ENCODE measurements around the gene SLC35F1. TPM values are rescaled to one million over a fixed set of nuclear protein-coding genes. Genes with fewer than 3 reads are reported as not detected.

The SLC35F1 gene
- total and polyA plus RNA-seq, 2 donors (not counting 1 experiment from before 2014, with no cell fraction given), result 0.09 to 0.17 TPM

- H3K36me3 ChIP-seq (ENCODE audit: control insufficient read depth, insufficient read depth, low read length), result no peaks in the 10 kb centered on the region
- no peaks in the 10 kb centered on the region for H3K79me2 ChIP-seq (ENCODE audit: control insufficient read depth, insufficient read depth, low read length)
- H4K20me1 ChIP-seq (ENCODE audit: control insufficient read depth, extremely low read depth, insufficient read depth, low read length), result no peaks in the 10 kb centered on the region
- H3K9ac ChIP-seq (ENCODE audit: insufficient read depth, low read length), result no peak overlapping the region
- no peak overlapping the region for H2AFZ ChIP-seq (ENCODE audit: low read length)
- no peaks in the 10 kb centered on the region for H3K4me1 ChIP-seq (ENCODE audit: control insufficient read depth, extremely low read depth, insufficient read depth, low read length)
- H3K9me3 ChIP-seq (ENCODE audit: control insufficient read depth, insufficient read depth, low read depth, low read length), result no peaks in the 10 kb centered on the region
- no peak overlapping the region for H3K27ac ChIP-seq (ENCODE audit: insufficient read depth, low read length)
- H3K4me2 ChIP-seq (ENCODE audit: extremely low read depth, insufficient read depth, low read length), result no peak overlapping the region
- no peak overlapping the region for H3K4me3 ChIP-seq (replicated peaks in 1 of 4; ENCODE audit: control extremely low read depth in 1 of 4, insufficient read depth in 1 of 4, low read depth in 3 of 4, low read length in 4 of 4)
- TF ChIP-seq CTCF (conservative IDR thresholded peaks at IDR 0.05 in 1 of 2, IDR thresholded peaks at IDR 0.05 in 1 of 2; ENCODE audit: low read depth in 1 of 2, low read length in 2 of 2) (no peak), EZH2 (IDR thresholded peaks at IDR 0.05; ENCODE audit: low read length, missing control alignments) (no peak)
- H3K27me3 ChIP-seq (ENCODE audit: control insufficient read depth, insufficient read depth, low read length), result no peaks in the 10 kb centered on the region
- DNase-seq (ENCODE audit: low read depth in 2 of 2), result no peak
These were observed 109.5 kb downstream of the SLC35F1 start for GRCh38 chr6:118016532-118016931.

GRCh38 chr6:118017301-118017848 is 110.3 kb downstream of the SLC35F1 start:
- TF ChIP-seq CTCF (conservative IDR thresholded peaks at IDR 0.05 in 1 of 2, IDR thresholded peaks at IDR 0.05 in 1 of 2; ENCODE audit: low read depth in 1 of 2, low read length in 2 of 2) (no peak), EZH2 (IDR thresholded peaks at IDR 0.05; ENCODE audit: low read length, missing control alignments) (no peak)
- Histone ChIP-seq H3K79me2 (ENCODE audit: control insufficient read depth, insufficient read depth, low read length) (no peaks in the 10 kb centered on the region), H3K4me2 (ENCODE audit: extremely low read depth, insufficient read depth, low read length) (no peak overlapping the region), H3K9ac (ENCODE audit: insufficient read depth, low read length) (no peak overlapping the region), H2AFZ (ENCODE audit: low read length) (no peak overlapping the region), H3K36me3 (ENCODE audit: control insufficient read depth, insufficient read depth, low read length) (no peaks in the 10 kb centered on the region), H3K27ac (ENCODE audit: insufficient read depth, low read length) (no peak overlapping the region), H3K27me3 (ENCODE audit: control insufficient read depth, insufficient read depth, low read length) (no peaks in the 10 kb centered on the region), H3K4me1 (ENCODE audit: control insufficient read depth, extremely low read depth, insufficient read depth, low read length) (no peaks in the 10 kb centered on the region), H3K9me3 (ENCODE audit: control insufficient read depth, insufficient read depth, low read depth, low read length) (no peaks in the 10 kb centered on the region), H3K4me3 (replicated peaks in 1 of 4; ENCODE audit: control extremely low read depth in 1 of 4, insufficient read depth in 1 of 4, low read depth in 3 of 4, low read length in 4 of 4) (no peak overlapping the region), H4K20me1 (ENCODE audit: control insufficient read depth, extremely low read depth, insufficient read depth, low read length) (no peaks in the 10 kb centered on the region)
- DNase-seq (ENCODE audit: low read depth in 2 of 2), result no peak

- no peak overlapping the region for H3K9ac ChIP-seq (ENCODE audit: insufficient read depth, low read length)
- no peak overlapping the region for H3K27ac ChIP-seq (ENCODE audit: insufficient read depth, low read length)
- H3K4me2 ChIP-seq (ENCODE audit: extremely low read depth, insufficient read depth, low read length), result no peak overlapping the region
- H3K79me2 ChIP-seq (ENCODE audit: control insufficient read depth, insufficient read depth, low read length), result no peaks in the 10 kb centered on the region
- no peaks in the 10 kb centered on the region for H4K20me1 ChIP-seq (ENCODE audit: control insufficient read depth, extremely low read depth, insufficient read depth, low read length)
- no peaks in the 10 kb centered on the region for H3K9me3 ChIP-seq (ENCODE audit: control insufficient read depth, insufficient read depth, low read depth, low read length)
- H3K27me3 ChIP-seq (ENCODE audit: control insufficient read depth, insufficient read depth, low read length), result no peaks in the 10 kb centered on the region
- no peak overlapping the region for H3K4me3 ChIP-seq (replicated peaks in 1 of 4; ENCODE audit: control extremely low read depth in 1 of 4, insufficient read depth in 1 of 4, low read depth in 3 of 4, low read length in 4 of 4)
- no peaks in the 10 kb centered on the region for H3K4me1 ChIP-seq (ENCODE audit: control insufficient read depth, extremely low read depth, insufficient read depth, low read length)
- no peak overlapping the region for H2AFZ ChIP-seq (ENCODE audit: low read length)
- no peak for DNase-seq (ENCODE audit: low read depth in 2 of 2)
- no peaks in the 10 kb centered on the region for H3K36me3 ChIP-seq (ENCODE audit: control insufficient read depth, insufficient read depth, low read length)
- TF ChIP-seq CTCF (conservative IDR thresholded peaks at IDR 0.05 in 1 of 2, IDR thresholded peaks at IDR 0.05 in 1 of 2; ENCODE audit: low read depth in 1 of 2, low read length in 2 of 2) (no peak), EZH2 (IDR thresholded peaks at IDR 0.05; ENCODE audit: low read length, missing control alignments) (no peak)
These were observed 116.7 kb downstream of the SLC35F1 start for GRCh38 chr6:118023771-118024170.
